Coronary artery (tissue), 2 donors: ENCODE measurements around the gene IGLL5.
"Not testable (repeated sequence)": the region's sequence is repeated elsewhere in the genome, so short reads cannot be mapped to it uniquely, and the experiment has no call there.

ENCODE experiments used
- DNase-seq: peaks from one replicate; pipeline ENCODE4 v3.0.0-alpha.2; 2017; ENCODE audit warnings: low spot score
- H3K27ac ChIP-seq, 2 donors: fragments of 200-600 bp; sonication (generic); one replicate each; pipeline ENCODE4 v1.5.1; 2016 to 2019
- H3K4me3 ChIP-seq: fragments of 200-600 bp; sonication (generic); 2 replicates; pipeline ENCODE4 v1.5.1; 2016; ENCODE audit warnings: mild to moderate bottlenecking, moderate library complexity
- CTCF ChIP-seq: fragments of 200-600 bp; sonication (generic); IDR thresholded peaks from one replicate; pipeline ENCODE4 v1.5.1; 2019; ENCODE audit warnings: antibody characterized with exemption

The IGLL5 gene

DNA sequence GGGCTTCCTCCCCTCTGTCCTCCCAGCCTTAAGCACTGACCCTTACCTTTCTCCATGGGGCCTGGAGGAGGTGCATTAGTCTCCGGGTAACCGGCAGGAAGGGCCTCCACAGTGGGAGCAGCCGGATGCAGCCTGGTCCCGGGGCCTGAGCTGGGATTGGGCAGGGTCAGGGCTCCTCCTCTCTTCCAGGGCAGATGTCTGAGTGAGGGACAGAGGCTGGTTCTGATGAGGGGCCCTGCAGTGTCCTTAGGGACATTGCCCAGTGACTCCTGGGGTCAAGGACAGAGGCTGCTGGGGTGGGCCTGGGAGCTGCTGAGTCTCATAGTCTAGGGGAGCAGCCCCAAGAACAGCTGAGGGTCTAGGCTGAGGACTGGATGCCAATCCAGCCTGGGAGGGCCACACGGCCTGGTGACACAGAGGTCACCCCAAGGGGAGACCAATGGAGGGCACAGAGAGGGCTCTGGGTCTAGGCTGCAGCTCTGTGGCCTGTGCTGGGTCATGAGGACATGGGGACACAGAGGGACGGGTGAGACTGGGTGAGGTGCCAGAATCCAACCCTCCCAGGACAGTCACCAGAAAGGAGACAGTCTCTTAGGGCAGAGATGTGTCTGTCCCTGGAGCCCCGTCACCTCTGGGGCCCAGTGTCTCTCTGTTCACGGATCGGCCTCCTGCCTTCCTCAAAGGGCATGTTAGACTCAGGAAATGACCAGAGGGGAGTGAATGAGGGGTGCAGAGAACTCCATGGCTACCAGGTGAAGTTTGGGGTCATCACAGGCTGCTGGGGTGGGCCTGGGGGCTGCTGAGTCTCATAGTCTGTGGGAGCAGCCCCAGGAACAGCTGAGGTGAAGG is 6.5 kb downstream of the IGLL5 start:
- no peak overlapping the region for H3K4me3 ChIP-seq
- no peak overlapping the region for H3K27ac ChIP-seq
- no peak for TF ChIP-seq CTCF

GRCh38 chr22:22894740-22895731 is 7.4 kb downstream of the IGLL5 start:
- H3K27ac ChIP-seq, result no peak overlapping the region
- no peak for DNase-seq
- no peak overlapping the region for H3K4me3 ChIP-seq
- TF ChIP-seq CTCF, result no peak

More for the DNA sequence above, 6.5 kb downstream of the IGLL5 start:
- no peak for DNase-seq

DNA sequence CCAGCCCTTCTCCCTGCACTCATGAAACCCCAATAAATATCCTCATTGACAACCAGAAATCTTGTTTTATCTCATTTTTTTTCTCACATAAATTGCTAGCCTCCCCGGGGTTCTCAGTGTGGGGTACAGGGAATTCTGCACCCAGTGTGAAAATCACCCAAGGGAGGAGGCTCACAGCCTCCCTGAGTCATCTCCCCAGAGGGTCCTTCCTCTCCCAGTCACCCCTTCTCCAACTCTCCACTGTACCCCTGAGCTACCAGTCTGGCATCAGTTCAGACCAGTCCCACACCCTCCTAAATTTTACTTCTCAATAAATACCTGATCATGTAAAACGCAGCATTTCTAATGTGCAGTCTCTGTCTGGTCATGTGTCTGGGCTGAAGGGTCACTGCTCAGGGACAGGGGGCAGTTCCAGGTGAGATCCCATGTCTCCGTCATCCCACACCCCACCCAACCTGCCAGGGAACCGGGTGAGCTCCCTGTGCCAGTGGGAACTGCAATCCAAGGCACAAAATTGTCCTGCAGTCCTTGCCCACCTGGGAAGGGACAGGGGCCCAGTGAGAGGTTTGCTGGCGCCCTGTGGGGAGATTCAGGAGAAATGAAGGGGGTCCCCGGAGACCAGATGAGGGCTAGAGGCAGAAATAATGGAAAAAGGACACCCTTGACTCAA is 8.3 kb downstream of the IGLL5 start:
- DNase-seq, result no peak
- TF ChIP-seq CTCF, result no peak

GRCh38 chr22:22896601-22897000 is 9.0 kb downstream of the IGLL5 start:
- no peak overlapping the region for H3K4me3 ChIP-seq
- TF ChIP-seq CTCF, result no peak
- no peak for DNase-seq
- no peak overlapping the region for H3K27ac ChIP-seq

More for the DNA sequence above, 8.3 kb downstream of the IGLL5 start:
- no peak overlapping the region for H3K27ac ChIP-seq
- no peak overlapping the region for H3K4me3 ChIP-seq

DNA sequence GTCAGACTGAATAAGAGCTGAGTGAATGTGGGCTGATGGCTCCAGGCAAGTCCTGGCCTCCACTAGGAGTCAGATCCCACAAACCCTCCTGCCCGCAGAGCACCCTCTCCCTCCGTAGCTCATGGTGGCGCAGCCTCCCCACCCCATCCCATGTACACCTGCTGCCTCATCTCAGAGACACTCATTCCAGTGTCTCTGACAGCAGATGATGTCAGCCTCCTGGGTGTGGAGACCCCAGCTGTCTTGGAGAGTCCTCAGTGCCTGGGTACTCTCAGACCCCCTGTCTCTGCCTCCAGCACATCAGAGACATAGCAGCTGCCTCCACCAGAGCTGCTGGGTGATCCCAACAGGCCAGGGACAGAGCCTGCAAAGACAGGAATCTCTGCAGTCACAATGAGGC is 9.5 kb downstream of the IGLL5 start:
- TF ChIP-seq CTCF, result no peak
- DNase-seq, result no peak
- no peak overlapping the region for H3K4me3 ChIP-seq
- H3K27ac ChIP-seq, result no peak overlapping the region

GRCh38 chr22:22897947-22898346 is 10.3 kb downstream of the IGLL5 start:
- Histone ChIP-seq H3K4me3 (no peak overlapping the region), H3K27ac (no peak overlapping the region)
- DNase-seq, result no peak
- TF ChIP-seq CTCF, result no peak

DNA sequence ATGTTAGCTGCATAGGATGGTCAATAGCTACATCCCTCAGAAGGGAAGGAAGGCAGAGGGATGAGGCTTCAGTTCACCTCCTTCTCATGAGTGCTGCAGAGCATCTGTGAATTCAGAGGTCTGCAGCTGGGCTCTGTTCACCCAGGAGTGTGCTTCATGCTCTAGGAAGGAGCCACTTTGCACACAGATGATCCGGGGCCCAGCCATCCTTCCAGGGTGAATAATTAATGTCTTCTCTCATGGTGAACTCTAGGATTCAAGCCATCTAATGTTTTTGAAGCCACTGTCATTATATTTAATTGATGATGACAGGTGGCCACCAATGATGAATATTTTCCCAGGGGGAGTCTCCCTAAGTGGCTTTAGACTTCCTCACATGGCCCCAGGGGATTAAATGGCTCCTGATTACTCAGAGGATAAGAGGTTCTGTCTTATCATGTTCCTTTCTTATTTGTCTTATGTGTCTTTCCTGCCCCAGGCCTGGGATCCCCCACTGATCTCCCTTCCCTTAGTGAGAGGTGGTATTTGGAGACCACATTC is 10.9 kb downstream of the IGLL5 start:
- not testable (repeated sequence) for DNase-seq, H3K27ac ChIP-seq, H3K4me3 ChIP-seq

- not testable (repeated sequence) for DNase-seq, H3K4me3 ChIP-seq, H3K27ac ChIP-seq
Measured at GRCh38 chr22:22899342-22900080, 11.9 kb downstream of the IGLL5 start.

DNA sequence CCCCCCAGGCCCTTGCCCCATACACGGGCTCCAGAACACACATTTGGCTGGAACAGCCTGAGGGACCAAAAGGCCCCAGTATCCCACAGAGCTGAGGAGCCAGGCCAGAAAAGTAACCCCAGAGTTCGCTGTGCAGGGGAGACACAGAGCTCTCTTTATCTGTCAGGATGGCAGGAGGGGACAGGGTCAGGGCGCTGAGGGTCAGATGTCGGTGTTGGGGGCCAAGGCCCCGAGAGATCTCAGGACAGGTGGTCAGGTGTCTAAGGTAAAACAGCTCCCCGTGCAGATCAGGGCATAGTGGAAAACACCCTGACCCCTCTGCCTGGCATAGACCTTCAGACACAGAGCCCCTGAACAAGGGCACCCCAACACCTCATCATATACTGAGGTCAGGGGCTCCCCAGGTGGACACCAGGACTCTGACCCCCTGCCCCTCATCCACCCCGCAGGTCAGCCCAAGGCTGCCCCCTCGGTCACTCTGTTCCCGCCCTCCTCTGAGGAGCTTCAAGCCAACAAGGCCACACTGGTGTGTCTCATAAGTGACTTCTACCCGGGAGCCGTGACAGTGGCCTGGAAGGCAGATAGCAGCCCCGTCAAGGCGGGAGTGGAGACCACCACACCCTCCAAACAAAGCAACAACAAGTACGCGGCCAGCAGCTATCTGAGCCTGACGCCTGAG is 13.1 kb downstream of the IGLL5 start:
- H3K27ac ChIP-seq, DNase-seq, H3K4me3 ChIP-seq: not testable (repeated sequence)
